Ovary (tissue), 3 donors: Measurements from ENCODE around the gene CWC27.

Source experiments
- CTCF ChIP-seq, 3 donors: fragments of 450-650 bp in 2 of 3; fragments of 200-600 bp in 1 of 3; IDR thresholded peaks; one replicate each; pipeline versions ENCODE4 v1.5.1 to v1.8.0; 2016 to 2022; ENCODE audit warnings: antibody characterized with exemption in 3 of 3, mild to moderate bottlenecking in 1 of 3
- POLR2A ChIP-seq: fragments of 450-650 bp; IDR thresholded peaks from one replicate; pipeline ENCODE4 v1.6.1; 2017; ENCODE audit warnings: antibody characterized with exemption, mild to moderate bottlenecking, moderate library complexity
- donor health status: DM: no; HTN: no; CAD: no.

GRCh38 chr5:64859881-64860280 lies 91.2 kb downstream of the CWC27 start:
- TF ChIP-seq CTCF (IDR thresholded peaks at IDR 0.05) (no peak), POLR2A (no peak)
